ACC112 (cell line): ENCODE measurements around the gene CELSR2.
"Not testable (repeated sequence)": the region's sequence is repeated elsewhere in the genome, so short reads cannot be mapped to it uniquely, and the experiment has no call there.

ENCODE experiments used
- H2AFZ ChIP-seq: fragments of 200-600 bp; sonication (generic); one replicate; pipeline ENCODE4 v1.6.0; 2017; ENCODE audit warnings: antibody characterized with exemption, low read length; ENCODE audit not compliant: unreplicated experiment
- H3K27ac ChIP-seq: fragments of 200-600 bp; sonication (generic); 2 replicates; pipeline ENCODE4 v1.5.1; 2014; ENCODE audit warnings: low read depth, mild to moderate bottlenecking, antibody characterized with exemption, low read length, moderate library complexity
- H3K27me3 ChIP-seq: fragments of 200-600 bp; sonication (generic); 2 replicates; pipeline ENCODE4 v1.6.1; 2014; ENCODE audit warnings: mild to moderate bottlenecking, antibody characterized with exemption, low read length, moderate library complexity, mixed read lengths; ENCODE audit not compliant: insufficient read depth
- H3K36me3 ChIP-seq: fragments of 200-600 bp; sonication (generic); 2 replicates; pipeline ENCODE4 v1.6.1; 2016; ENCODE audit warnings: mild to moderate bottlenecking, antibody characterized with exemption, low read length, moderate library complexity, mixed read lengths; ENCODE audit not compliant: insufficient read depth
- H3K4me1 ChIP-seq: fragments of 200-600 bp; sonication (generic); one replicate; pipeline ENCODE4 v1.6.1; 2016; ENCODE audit warnings: low read length, mixed read lengths; ENCODE audit not compliant: insufficient read depth, unreplicated experiment, control insufficient read depth
- H3K4me3 ChIP-seq: fragments of 200-600 bp; sonication (generic); 2 replicates; pipeline ENCODE4 v1.5.1; 2014; ENCODE audit warnings: mild to moderate bottlenecking, low read depth, low read length
- H3K79me2 ChIP-seq: fragments of 200-600 bp; sonication (generic); one replicate; pipeline ENCODE4 v1.6.0; 2016; ENCODE audit warnings: low read length; ENCODE audit not compliant: control insufficient read depth, unreplicated experiment, insufficient read depth

The CELSR2 gene

DNA sequence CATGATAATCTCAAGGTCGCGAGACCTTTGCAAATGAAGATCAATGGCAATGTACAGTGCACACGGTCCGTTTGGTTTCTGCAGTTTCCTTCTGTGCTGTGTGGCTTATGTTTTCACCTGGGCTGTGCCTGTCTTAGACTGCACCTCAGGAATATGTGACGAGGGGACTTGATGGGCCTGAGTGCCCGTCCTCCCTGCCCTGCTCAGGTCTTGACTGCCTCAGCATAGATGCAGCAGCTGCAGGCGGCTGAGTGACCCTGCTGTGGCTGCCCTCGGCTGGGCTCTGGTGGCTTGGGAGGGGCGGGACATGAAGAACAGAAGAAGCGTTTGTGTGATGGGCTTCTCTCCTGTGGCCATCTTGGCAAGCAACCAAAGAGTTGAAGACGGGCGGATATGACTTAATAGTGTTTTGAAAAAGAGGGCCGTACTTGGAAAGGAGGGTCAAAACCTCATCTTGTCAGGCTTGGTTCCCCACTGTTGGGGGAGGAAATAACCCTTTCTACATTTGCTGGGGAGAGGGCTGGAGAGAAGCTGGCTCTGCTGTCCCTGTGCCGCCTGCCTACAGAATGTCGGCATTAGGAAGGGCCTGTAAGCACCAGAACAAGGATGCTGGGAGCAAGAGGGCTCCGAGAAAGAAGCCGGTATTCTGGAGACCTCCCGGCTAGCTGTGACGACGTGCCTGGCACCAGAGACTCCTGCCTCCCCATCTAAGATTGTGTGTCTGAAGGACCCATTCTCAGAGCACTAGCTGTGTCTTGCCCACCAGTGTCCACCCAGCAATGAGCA, 50.4 kb downstream of the CELSR2 start:
- peak overlapping the region; percentile 73 for H3K27ac ChIP-seq
- no peaks in the 10 kb centered on the region for H3K36me3 ChIP-seq
- peaks cover 25% of the 10 kb centered on the region for H3K4me1 ChIP-seq
- H3K79me2 ChIP-seq = no peaks in the 10 kb centered on the region
- peak overlapping the region; percentile 78 for H2AFZ ChIP-seq
- no peaks in the 10 kb centered on the region for H3K27me3 ChIP-seq
- H3K4me3 ChIP-seq = no peak overlapping the region

DNA sequence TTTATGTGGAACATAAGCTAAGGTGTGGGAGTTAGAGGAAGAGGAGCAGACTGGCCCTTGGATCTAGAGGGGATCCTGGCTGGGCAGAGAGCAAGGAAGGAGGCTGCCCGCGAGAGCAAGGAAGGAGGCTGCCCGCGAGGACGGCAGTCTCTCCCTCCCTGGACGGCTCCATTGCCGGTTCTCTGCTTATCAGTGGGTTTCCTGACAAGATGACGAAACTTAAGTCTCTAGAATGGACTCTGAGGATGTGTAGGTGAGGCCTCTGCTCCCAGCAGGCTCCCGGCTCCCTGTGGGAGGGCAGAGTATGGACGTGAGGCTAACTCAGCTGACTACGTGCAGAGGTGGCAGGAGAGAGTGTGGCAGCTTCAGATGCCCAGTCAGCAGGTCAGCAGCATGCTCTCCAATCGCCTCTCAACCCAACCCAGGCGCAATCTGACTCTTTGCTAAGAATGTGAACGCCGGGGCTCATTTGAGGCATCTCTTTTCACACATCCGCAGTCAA, 51.4 kb downstream of the CELSR2 start:
- Histone ChIP-seq H3K36me3 (no peaks in the 10 kb centered on the region), H2AFZ (no peak overlapping the region)

DNA sequence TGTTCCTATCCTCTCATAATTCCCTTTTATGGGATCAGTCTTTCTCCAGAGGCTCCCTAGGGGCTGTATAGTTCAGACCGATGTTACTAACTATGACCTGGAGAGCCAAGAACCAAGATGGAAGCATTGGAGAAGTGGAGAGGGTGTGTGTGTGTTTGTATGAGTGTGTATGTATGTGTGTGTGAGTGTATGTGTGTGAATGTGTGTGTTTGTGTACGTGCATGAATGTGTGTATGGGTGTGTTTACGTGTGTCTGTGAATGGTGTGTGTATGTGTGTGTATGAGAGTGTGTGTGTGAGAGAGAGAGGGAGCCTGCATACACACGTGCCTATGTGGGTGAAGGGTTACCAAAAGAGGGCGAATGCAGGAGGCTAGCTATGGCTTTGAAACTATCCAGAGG, 52.5 kb downstream of the CELSR2 start:
- H3K36me3 ChIP-seq = no peaks in the 10 kb centered on the region
- no peak overlapping the region for H2AFZ ChIP-seq
- H3K4me1 ChIP-seq = peaks cover 25% of the 10 kb centered on the region
- no peaks in the 10 kb centered on the region for H3K27me3 ChIP-seq
- H3K79me2 ChIP-seq = no peaks in the 10 kb centered on the region
- no peak overlapping the region for H3K4me3 ChIP-seq
- H3K27ac ChIP-seq = no peak overlapping the region

More for the DNA sequence above, 51.4 kb downstream of the CELSR2 start:
- Histone ChIP-seq H3K27me3 (no peaks in the 10 kb centered on the region), H3K4me3 (no peak overlapping the region), H3K27ac (no peak overlapping the region), H3K79me2 (no peaks in the 10 kb centered on the region), H3K4me1 (peaks cover 25% of the 10 kb centered on the region)

DNA sequence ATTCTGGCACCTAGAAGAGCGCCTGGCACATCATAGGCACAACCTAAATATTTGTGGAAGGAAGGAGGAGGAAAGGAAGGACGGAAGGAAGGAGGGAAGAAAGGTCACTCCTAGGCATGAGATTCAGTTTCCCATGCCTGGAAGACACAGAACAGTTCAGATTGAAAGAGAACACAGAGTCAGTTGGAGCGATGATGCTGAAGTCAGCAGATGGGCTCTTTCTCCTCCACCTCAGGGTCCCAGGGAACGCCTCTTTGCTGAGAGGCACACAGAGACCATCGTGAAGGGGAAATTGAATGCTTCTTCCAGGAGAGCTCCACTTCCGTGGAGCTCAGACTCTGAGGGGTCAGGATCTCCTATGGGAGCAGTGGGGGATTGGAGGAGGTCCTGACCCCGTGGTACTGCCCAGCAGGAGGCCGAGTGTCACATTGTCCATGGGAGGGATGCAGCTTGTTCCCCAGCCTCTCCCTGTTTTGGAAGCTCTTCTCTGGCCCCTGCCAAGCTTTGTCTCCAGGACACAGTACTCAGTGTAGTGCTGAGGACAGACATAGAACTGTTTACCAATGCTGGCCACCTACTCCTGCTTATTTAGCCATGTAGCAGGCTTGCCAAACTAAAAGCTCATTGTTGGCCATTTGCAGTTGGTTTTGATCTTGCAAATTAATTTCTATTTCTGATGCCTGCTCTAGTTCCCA, 55.0 kb downstream of the CELSR2 start:
- Histone ChIP-seq H3K4me1 (peaks cover 10% of the 10 kb centered on the region), H3K79me2 (no peaks in the 10 kb centered on the region), H2AFZ (no peak overlapping the region), H3K36me3 (no peaks in the 10 kb centered on the region), H3K27ac (no peak overlapping the region), H3K27me3 (no peaks in the 10 kb centered on the region), H3K4me3 (no peak overlapping the region)

DNA sequence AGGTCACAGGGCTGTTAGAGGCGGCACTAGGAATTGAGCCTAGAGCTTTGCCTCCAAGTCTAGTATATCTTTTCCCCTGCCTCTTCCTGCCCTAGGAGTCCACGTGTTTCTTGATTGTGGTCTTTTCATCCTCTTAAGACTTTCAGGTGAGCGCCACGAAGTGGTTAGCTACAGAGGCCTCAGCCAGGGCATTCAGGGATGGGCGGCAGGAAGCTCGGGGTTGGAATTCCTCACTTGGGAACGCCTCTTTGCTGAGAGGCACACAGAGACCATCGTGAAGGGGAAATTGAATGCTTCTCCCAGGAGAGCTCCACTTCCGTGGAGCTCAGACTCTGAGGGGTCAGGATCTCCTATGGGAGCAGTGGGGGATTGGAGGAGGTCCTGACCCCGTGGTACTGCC, 56.7 kb downstream of the CELSR2 start:
- not testable (repeated sequence) for H3K79me2 ChIP-seq, H3K36me3 ChIP-seq, H3K27me3 ChIP-seq, H3K27ac ChIP-seq, H3K4me1 ChIP-seq, H3K4me3 ChIP-seq, H2AFZ ChIP-seq

DNA sequence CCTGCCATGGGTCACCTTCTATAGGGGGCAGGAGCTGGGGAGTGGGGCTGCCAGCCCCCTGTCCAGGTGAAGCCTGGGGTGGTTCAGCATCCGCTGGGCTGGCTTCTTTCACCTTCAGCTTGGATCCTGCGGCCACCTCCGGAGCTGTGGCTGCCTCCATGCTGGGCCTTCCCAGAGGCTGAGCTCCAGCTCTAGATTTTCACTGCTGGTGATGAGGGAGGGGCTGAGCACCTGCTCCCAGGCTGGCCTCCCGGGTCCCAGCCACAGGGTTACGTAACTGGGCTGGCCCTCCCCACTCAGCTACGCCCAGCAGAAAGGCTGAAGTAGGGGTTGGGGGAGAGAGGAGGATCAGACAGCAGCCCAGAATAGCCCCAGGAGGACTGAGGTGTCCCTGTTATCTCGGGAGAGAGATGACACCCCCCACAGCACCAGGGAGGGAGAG, 57.5 kb downstream of the CELSR2 start, which contains the start of gene MYBPHL:
TSS of gene MYBPHL (minus strand) at position 180 of the 442 bp plus-strand sequence. CDS start at position 160, 20 bp downstream.
- no peak within 1 kb of the TSS for H3K4me3 ChIP-seq
- no peaks in the 10 kb centered on the region for H3K4me1 ChIP-seq
- H3K27ac ChIP-seq = no peak within 1 kb of the TSS

DNA sequence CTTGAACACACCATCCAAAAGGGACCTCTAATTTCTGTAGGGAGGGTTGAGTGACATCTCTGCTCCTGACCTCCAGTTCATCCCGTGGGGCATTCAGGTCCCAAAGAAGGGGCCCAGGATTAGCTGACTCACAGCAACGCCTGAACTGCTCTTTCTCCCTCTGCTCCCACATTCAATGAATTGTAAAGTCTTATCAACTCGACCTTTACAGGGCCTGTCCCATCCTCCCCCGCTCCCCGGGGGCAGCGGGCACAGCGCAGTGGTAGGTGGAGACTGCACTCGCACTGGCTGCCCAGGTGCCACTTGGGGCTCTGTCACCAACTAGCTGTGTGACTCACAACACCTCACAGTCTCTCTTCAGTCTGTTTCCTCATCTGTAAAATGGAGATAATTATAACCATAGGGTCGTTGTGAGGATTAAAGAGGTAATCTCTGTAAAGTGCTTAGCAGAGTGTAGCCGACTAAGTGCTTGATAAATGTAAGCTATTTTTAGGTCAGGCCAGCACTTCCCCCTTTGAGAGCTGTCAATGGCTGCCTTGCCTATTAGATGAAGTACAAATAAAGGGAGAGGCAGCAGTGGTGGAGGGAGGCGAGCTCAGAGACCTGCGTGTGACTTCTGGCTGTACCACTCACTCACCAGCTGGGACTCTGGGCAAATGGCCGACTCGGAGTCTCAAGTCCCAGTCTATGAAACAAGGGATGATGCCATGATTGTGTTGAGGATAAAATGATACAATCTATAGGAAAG, 58.1 kb downstream of the CELSR2 start:
- Histone ChIP-seq H3K36me3 (no peaks in the 10 kb centered on the region), H2AFZ (no peak overlapping the region), H3K27ac (no peak overlapping the region), H3K4me3 (no peak overlapping the region), H3K27me3 (no peaks in the 10 kb centered on the region), H3K79me2 (no peaks in the 10 kb centered on the region), H3K4me1 (no peaks in the 10 kb centered on the region)

More for the DNA sequence above, 57.5 kb downstream of the CELSR2 start, which contains the start of gene MYBPHL:
- Histone ChIP-seq H3K36me3 (no peaks in the 10 kb centered on the region), H3K79me2 (no peaks in the 10 kb centered on the region), H2AFZ (no peak within 1 kb of the TSS), H3K27me3 (no peaks in the 10 kb centered on the region)

DNA sequence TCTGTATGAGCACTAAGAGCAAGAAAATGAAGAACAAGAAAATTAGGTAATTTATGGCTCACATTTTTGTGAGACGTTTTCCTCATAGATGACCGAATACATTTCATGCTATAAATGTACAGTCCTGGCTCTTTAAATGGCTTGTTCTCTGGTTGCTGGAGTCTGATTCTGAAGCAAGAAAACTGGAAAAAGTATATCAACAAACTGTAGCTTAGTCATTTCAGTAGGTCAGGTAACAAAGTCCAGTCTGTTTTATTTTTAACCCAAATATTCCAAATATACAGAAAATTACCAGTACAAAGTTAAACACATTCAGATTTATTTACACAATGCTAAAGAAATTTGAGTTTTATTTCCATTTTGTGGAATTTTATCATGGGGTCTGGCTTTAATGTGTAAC, 60.0 kb downstream of the CELSR2 start:
- Histone ChIP-seq H3K36me3 (no peaks in the 10 kb centered on the region), H3K79me2 (no peaks in the 10 kb centered on the region), H3K27me3 (no peaks in the 10 kb centered on the region), H3K4me1 (peaks cover 4% of the 10 kb centered on the region), H3K4me3 (no peak overlapping the region), H2AFZ (no peak overlapping the region), H3K27ac (no peak overlapping the region)

DNA sequence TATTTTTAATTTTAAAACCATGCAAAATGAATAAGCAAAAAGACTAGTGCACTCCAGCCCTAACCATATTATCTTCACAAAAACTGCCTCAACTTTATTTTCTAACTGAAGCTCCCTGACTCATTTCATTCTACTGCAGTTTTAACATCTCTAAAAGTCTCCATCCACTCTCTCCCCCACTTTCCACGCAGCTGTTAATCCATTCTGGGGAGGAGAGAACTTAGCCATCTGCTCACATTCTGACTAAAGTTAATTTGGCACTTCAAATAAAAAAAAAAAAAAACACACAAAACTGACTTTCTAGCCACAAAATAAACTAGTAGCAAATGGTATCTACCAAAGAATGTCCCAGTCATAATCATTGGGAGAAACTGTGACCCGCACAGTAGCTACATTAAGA, 62.9 kb downstream of the CELSR2 start:
- Histone ChIP-seq H2AFZ (no peak overlapping the region), H3K4me1 (peaks cover 4% of the 10 kb centered on the region), H3K4me3 (no peak overlapping the region), H3K27ac (no peak overlapping the region), H3K79me2 (no peaks in the 10 kb centered on the region), H3K27me3 (no peaks in the 10 kb centered on the region), H3K36me3 (no peaks in the 10 kb centered on the region)

DNA sequence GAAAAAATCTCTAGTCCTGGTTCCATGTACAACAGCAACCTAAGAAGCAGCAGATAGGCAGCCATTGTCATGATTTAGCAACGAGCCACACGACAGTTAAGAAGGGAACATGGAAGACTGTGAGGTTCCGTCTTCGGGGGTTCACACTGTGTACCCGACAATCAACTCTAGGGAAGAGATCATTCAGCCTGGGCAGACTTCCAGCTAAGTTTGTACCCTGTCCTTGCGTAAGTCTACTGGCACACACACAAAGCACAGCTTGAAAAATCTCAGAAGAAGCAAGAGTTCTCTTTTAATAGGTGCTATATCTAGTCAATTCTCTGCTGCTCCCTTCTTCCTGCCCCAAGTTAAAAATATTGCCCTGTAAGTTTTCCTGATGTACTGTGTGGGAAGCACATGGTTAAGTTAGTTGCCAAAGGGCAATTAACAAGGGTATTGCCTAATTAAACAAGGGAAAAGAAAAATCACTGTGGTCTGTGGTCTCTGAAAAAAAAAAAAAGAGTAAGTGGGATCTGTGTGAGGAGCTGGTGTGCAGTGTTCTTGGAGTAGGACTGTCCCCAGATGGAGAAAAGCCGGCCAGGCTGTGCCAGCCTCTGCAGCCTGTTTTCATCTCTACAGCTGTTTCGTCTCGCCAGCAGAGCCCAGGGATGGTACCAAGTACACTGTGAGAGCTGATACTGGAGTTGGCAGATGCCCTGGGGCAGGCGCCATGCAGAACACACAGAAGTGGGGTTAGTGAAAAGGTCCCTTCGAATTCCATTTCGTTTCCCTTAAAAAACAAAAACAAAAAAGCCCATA, 63.8 kb downstream of the CELSR2 start:
- H3K4me1 ChIP-seq = peaks cover 4% of the 10 kb centered on the region
- H3K79me2 ChIP-seq = no peaks in the 10 kb centered on the region
- H3K4me3 ChIP-seq = no peak overlapping the region
- H2AFZ ChIP-seq = no peak overlapping the region
- no peaks in the 10 kb centered on the region for H3K36me3 ChIP-seq
- no peaks in the 10 kb centered on the region for H3K27me3 ChIP-seq
- H3K27ac ChIP-seq = no peak overlapping the region
